ENCODE data around the gene CRACDL. TPM values are rescaled to one million over a fixed set of nuclear protein-coding genes. Genes with fewer than 3 reads are reported as not detected.

CRACDL gene
- polyA plus RNA-seq, 1 donor: 1.1 TPM

DNA sequence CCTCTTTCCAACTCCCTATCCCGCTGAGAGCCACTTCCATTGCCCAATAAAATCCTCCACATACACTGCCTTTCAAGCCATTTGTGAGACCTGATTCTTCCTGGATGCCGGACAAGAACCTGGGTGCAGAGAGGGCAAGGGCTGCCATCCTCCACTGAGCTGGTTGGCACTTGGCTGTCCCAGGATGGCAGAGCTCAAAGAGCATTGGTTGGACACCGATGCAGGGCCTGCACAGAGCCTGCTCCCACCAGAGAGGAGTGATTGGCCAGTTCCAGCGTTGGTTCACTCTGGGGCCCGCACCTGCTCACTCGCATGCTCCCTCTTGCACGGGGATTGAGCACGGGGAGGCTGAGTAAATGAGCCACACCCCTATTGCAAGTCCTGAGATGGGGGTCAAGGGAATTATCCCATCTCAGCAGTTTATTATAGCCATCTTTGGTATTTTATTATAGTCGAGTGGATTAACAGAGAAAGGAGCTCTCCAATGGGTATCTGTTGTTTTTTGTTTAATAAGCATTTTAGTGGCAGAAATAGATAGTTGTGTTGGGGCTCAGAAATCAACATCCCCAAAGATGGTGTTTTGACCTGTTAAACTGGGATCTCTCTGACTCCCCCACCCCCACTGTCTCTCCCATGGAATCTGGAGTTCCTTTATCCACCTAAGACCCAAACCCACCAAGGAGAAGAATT is 185.3 kb downstream of the CRACDL start:
- DNase-seq (ENCODE audit: low read depth): no peak

DNA sequence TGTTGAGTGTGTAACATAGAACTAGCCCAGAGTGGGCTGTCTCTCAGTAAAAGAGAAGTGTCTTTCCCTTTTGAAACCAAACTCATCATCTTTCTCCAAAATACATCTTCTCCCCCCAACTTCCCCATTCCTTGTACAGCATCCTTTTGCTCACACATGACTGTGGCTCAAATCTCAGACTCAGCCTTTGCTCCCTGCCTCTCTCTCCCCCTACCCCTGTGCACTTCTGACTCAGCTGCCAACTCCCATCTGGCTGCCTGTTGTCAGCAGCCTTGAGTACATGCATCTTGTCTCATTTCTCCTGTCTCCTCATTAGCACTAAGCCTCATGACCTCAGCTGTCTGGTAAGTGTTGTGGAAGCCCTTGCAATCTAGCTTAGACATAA is 187.0 kb downstream of the CRACDL start:
- DNase-seq (ENCODE audit: low read depth): no peak

DNA sequence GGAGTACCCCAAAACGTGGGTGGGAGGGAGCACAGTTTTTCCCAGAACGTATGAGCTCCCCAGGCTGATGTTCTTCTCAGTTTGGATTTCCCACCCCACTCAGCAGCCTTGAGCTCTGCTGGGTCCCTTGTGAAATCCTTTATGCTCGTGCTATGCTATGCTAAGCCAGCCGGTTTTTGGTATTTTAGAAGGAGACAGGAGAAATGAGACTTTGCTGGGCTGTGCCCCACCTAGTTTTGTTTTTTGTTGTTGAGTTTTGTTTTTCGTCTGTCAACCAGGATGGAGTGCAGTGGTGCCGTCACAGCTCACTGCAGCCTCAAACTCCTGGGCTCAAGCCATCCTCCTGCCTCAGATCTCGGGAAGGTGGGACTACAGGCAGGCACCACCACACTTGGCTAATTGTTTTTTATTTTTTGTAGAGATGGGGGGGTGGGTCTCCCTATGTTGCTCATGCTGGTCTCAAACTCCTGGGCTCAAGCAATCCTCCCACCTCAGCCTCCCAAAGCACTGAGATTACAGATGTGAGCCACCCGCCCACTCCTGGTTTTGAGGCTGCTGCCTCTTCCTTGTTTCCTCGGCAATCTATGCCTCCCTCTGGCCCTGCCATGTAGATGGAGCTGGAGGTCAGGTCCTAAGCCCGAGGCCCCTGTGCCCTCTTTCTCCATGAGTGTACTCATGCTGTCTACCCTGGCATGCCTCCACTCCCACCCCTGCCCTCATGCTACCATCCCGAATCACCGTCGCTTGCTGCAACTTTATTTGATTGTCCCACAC is 187.5 kb downstream of the CRACDL start:
- DNase-seq (ENCODE audit: low read depth): no peak

DNA sequence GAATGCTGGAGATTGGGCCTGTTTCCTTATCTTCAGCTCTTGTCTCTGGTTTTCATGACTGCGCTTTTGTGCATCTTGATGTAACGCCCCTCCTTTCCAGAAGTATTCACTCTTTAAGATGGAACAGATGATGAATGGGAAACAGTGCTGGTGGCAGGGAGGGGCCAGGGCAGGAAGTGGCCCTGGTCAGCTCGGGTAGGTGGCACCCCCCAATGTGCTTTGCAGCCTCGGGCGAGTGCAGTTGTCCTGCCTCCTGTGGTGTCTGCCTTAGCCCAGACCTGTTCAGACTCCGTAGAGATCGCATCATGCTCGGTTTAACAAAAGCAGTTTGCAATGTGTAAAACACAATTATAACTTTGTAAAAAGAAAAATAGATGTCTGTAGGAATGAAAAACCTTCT is 188.1 kb downstream of the CRACDL start:
- DNase-seq (ENCODE audit: low read depth): no peak

DNA sequence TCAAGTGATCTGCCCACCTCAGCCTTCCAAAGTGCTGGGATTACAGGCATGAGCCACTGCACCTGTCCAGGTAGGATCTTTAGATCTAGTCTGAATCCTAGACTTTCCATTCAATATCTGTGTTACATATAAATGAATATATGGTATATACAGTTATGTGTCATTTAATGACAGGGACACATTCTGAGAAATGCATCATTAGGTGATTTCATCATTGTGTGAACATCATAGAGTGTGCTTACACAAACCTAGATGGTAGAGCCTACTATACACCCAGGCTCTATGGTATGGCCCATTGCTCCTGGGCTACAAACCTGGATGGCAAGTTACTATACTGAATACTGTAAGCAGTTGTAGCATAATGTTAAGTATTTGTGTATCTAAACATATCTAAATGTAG is 189.6 kb downstream of the CRACDL start:
- DNase-seq (ENCODE audit: low read depth): no peak

DNA sequence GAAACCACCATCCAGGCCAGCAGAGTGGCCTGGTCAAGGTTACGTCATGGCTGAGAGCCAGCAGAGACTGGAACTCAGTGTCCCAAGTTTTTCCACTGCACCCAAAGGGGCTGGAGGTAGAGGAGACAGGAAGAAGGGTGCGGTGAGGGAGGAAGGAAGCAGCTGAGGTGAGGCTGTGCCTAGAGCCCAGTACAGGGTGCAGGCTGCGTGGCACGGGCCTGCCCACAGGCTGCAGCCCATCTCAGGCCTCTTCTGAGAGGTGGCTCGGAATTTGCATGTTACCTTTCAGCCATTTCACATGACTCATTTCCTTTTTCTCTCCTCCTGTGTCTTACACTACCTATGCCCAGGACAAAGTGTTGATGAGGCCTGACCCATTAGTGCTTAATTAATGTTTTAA is 191.4 kb downstream of the CRACDL start:
- DNase-seq (ENCODE audit: low read depth): no peak

Other genes with a start within 250 kb of the CRACDL start
- 3.8 TPM for gene MGAT4A, start 205.1 kb downstream of the CRACDL start, polyA plus RNA-seq (ENCODE audit: insufficient read length)
- gene C2orf15, start 205.5 kb upstream of the CRACDL start, polyA plus RNA-seq (ENCODE audit: insufficient read length): 0.37 TPM
- gene TSGA10, start 218.7 kb upstream of the CRACDL start, polyA plus RNA-seq (ENCODE audit: insufficient read length): 2.5 TPM
- 7.6 TPM for gene LIPT1, start 218.7 kb upstream of the CRACDL start, polyA plus RNA-seq (ENCODE audit: insufficient read length)
- 23.4 TPM for gene MITD1, start 244.8 kb upstream of the CRACDL start, polyA plus RNA-seq (ENCODE audit: insufficient read length)
- 40.3 TPM for gene MRPL30, start 245.0 kb upstream of the CRACDL start, polyA plus RNA-seq (ENCODE audit: insufficient read length)